H1 (cell line): Measurements from ENCODE around the gene CDH16. TPM values are rescaled to one million over a fixed set of nuclear protein-coding genes. Genes with fewer than 3 reads are reported as not detected.
A peak's percentile ranks its signal among the peaks of the same experiment; 100 is the strongest.

Experiments used
- CTCF ChIA-PET: fragments of 300-600 bp; sonication (Branson Sonifier 250); formaldehyde crosslinking; loops from one replicate; lab custom pipeline; 2021; ENCODE audit not compliant: partially characterized antibody; lab: Charles Lee
- POLR2A ChIA-PET: fragments of 300-600 bp; sonication (Branson Sonifier 250); formaldehyde crosslinking; loops from one replicate; lab custom pipeline; 2021; ENCODE audit warnings: inconsistent platforms; ENCODE audit not compliant: partially characterized antibody; lab: Charles Lee
- DNase-seq, 2 experiments: peaks; one replicate each; pipeline versions ENCODE4 v3.0.0 to v3.0.0-alpha.2; 2010 to 2022; ENCODE audit warnings: low spot score in 2 of 2, low read depth in 1 of 2, mixed read lengths in 1 of 2
- FAIRE-seq: peaks from 2 replicates; lab custom pipeline; 2011; peaks lifted over from hg19 to GRCh38; lab: Jason Lieb, UNC
- H2AFZ ChIP-seq: 2 replicates; pipeline ENCODE4 v1.8.1; 2012; ENCODE audit warnings: low read length, inconsistent platforms
- H2AK5ac ChIP-seq: 2 replicates; pipeline ENCODE4 v1.6.1; 2013; ENCODE audit warnings: low read depth, low read length
- H2BK120ac ChIP-seq: replicated peaks from 2 replicates; pipeline ENCODE3; 2013; ENCODE audit warnings: low read depth, low read length, inconsistent platforms
- H2BK12ac ChIP-seq: 2 replicates; pipeline ENCODE4 v1.6.1; 2013; ENCODE audit warnings: low read depth, low read length
- H2BK15ac ChIP-seq: 2 replicates; pipeline ENCODE4 v1.6.1; 2013; ENCODE audit warnings: low read length
- H2BK20ac ChIP-seq: 2 replicates; pipeline ENCODE4 v1.6.1; 2013; ENCODE audit warnings: low read length
- H2BK5ac ChIP-seq: 2 replicates; pipeline ENCODE4 v1.6.1; 2013; ENCODE audit warnings: low read depth, low read length
- H3K14ac ChIP-seq: 2 replicates; pipeline ENCODE4 v1.6.1; 2013; ENCODE audit warnings: inconsistent platforms; ENCODE audit not compliant: insufficient read length
- H3K18ac ChIP-seq: 2 replicates; pipeline ENCODE4 v1.6.1; 2013; ENCODE audit warnings: low read length; ENCODE audit errors: extremely low read depth
- H3K23ac ChIP-seq: 2 replicates; pipeline ENCODE4 v1.6.1; 2013; ENCODE audit warnings: inconsistent platforms; ENCODE audit not compliant: insufficient read length
- H3K23me2 ChIP-seq: 2 replicates; pipeline ENCODE4 v1.6.1; 2013; ENCODE audit warnings: low read depth, low read length
- H3K27ac ChIP-seq: 2 replicates; pipeline ENCODE4 v1.6.1; 2011; ENCODE audit warnings: low read depth, low read length, inconsistent platforms
- H3K27me3 ChIP-seq, 4 experiments: replicated peaks in 1 of 4; 1 replicate in 1 of 4; 2 replicates in 3 of 4; pipeline versions ENCODE4 v1.6.1 to v1.8.1; 2011 to 2013; ENCODE audit warnings: low read length in 3 of 4, mild to moderate bottlenecking in 3 of 4, inconsistent platforms in 2 of 4, mixed read lengths in 2 of 4, moderate library complexity in 1 of 4; ENCODE audit not compliant: control insufficient read depth in 3 of 4, insufficient read depth in 3 of 4; ENCODE audit errors: extremely low read depth in 1 of 4
- H3K36me3 ChIP-seq, 4 experiments: 2 replicates each; pipeline versions ENCODE4 v1.6.1 to v1.8.1; 2011 to 2013; ENCODE audit warnings: mild to moderate bottlenecking in 4 of 4, low read length in 3 of 4, moderate library complexity in 2 of 4, control low read depth in 1 of 4, inconsistent platforms in 1 of 4; ENCODE audit not compliant: insufficient read depth in 4 of 4, control insufficient read depth in 2 of 4
- H3K4ac ChIP-seq: replicated peaks from 2 replicates; pipeline ENCODE3; 2013; ENCODE audit warnings: low read length, low read depth, mixed read lengths, inconsistent platforms; ENCODE audit not compliant: insufficient read length
- H3K4me1 ChIP-seq, 4 experiments: replicated peaks in 1 of 4; 1 replicate in 1 of 4; 2 replicates in 3 of 4; pipeline versions ENCODE4 v1.6.1 to v1.8.1; 2011 to 2013; ENCODE audit warnings: low read length in 3 of 4, inconsistent platforms in 2 of 4, mixed read lengths in 1 of 4; ENCODE audit not compliant: insufficient read depth in 4 of 4, control insufficient read depth in 3 of 4
- H3K4me2 ChIP-seq, 2 experiments: 2 replicates each; pipeline versions ENCODE4 v1.6.1 to v1.8.1; 2011 to 2013; ENCODE audit warnings: low read depth in 2 of 2, low read length in 2 of 2, control low read depth in 1 of 2, inconsistent platforms in 1 of 2, mild to moderate bottlenecking in 1 of 2; ENCODE audit not compliant: insufficient read depth in 1 of 2
- H3K4me3 ChIP-seq, 4 experiments: fragments of 200-600, 300-600 bp in 1 of 4; sonication (generic), shearing (Covaris generic), sonication (Bioruptor Twin) in 1 of 4; 2 replicates each; pipeline versions ENCODE4 v1.5.1 to v1.8.1; 2011 to 2016; ENCODE audit warnings: low read length in 4 of 4, low read depth in 3 of 4, control low read depth in 2 of 4, inconsistent platforms in 2 of 4, mild to moderate bottlenecking in 2 of 4, mixed read lengths in 1 of 4, moderate library complexity in 1 of 4; ENCODE audit not compliant: insufficient read depth in 2 of 4; ENCODE audit errors: extremely low read depth in 1 of 4
- H3K56ac ChIP-seq: replicated peaks from 2 replicates; pipeline ENCODE3; 2013; ENCODE audit warnings: low read depth, mild to moderate bottlenecking, mixed read lengths, low read length, inconsistent platforms; ENCODE audit not compliant: insufficient read length
- H3K79me1 ChIP-seq: 2 replicates; pipeline ENCODE4 v1.6.1; 2013; ENCODE audit warnings: low read depth, low read length, control low read depth
- H3K79me2 ChIP-seq, 2 experiments: 2 replicates each; pipeline versions ENCODE4 v1.6.1 to v1.8.1; 2012 to 2013; ENCODE audit warnings: low read length in 2 of 2, mild to moderate bottlenecking in 2 of 2, inconsistent platforms in 1 of 2; ENCODE audit not compliant: insufficient read depth in 2 of 2, control insufficient read depth in 1 of 2
- H3K9ac ChIP-seq, 4 experiments: replicated peaks in 1 of 4; 1 replicate in 1 of 4; 2 replicates in 3 of 4; pipeline versions ENCODE4 v1.6.1 to v1.8.1; 2011 to 2013; ENCODE audit warnings: low read depth in 3 of 4, low read length in 3 of 4, control low read depth in 2 of 4, mild to moderate bottlenecking in 2 of 4, moderate library complexity in 2 of 4, inconsistent platforms in 1 of 4; ENCODE audit errors: extremely low read depth in 1 of 4
- H3K9me3 ChIP-seq, 2 experiments: 2 replicates each; pipeline versions ENCODE4 v1.6.1 to v1.8.1; 2012 to 2013; ENCODE audit warnings: mild to moderate bottlenecking in 2 of 2, moderate library complexity in 2 of 2, control low read depth in 1 of 2, inconsistent platforms in 1 of 2, low read depth in 1 of 2, low read length in 1 of 2, mixed read lengths in 1 of 2; ENCODE audit not compliant: insufficient read depth in 2 of 2
- H4K20me1 ChIP-seq, 2 experiments: replicated peaks in 1 of 2; 2 replicates each; pipeline versions ENCODE3 to v1.8.1; 2011 to 2013; ENCODE audit warnings: inconsistent platforms in 2 of 2, low read length in 2 of 2, mild to moderate bottlenecking in 1 of 2; ENCODE audit not compliant: insufficient read depth in 2 of 2, control insufficient read depth in 1 of 2
- H4K5ac ChIP-seq: 2 replicates; pipeline ENCODE4 v1.6.1; 2013; ENCODE audit warnings: low read length, low read depth, mixed read lengths, inconsistent platforms; ENCODE audit not compliant: insufficient read length
- H4K8ac ChIP-seq: 2 replicates; pipeline ENCODE4 v1.8.0; 2013; ENCODE audit warnings: mild to moderate bottlenecking, moderate library complexity, low read length, inconsistent platforms; ENCODE audit not compliant: insufficient read depth; ENCODE audit errors: extremely low read depth
- H4K91ac ChIP-seq: replicated peaks from 2 replicates; pipeline ENCODE3; 2013; ENCODE audit warnings: low read length, mixed read lengths, inconsistent platforms; ENCODE audit not compliant: insufficient read length
- ATF2 ChIP-seq: IDR thresholded peaks from 2 replicates; pipeline ENCODE4 v1.6.1; 2012; ENCODE audit warnings: low read length, inconsistent platforms
- BRCA1 ChIP-seq: IDR thresholded peaks from 2 replicates; pipeline ENCODE4 v1.6.1; 2012; ENCODE audit warnings: low read depth, low read length, improper control_type of control experiment
- EZH2 ChIP-seq: fragments of 200-600 bp; sonication (generic); IDR thresholded peaks from 2 replicates; pipeline ENCODE4 v1.7.1; 2012; ENCODE audit warnings: low read depth, mild to moderate bottlenecking, moderate library complexity, low read length, inconsistent platforms; ENCODE audit not compliant: severe bottlenecking
- NANOG ChIP-seq: IDR thresholded peaks from 2 replicates; pipeline ENCODE4 v1.6.1; 2011; ENCODE audit warnings: low read length, low read depth, mild to moderate bottlenecking, inconsistent platforms; ENCODE audit not compliant: insufficient read depth, poor library complexity, severe bottlenecking
- PHF8 ChIP-seq: fragments of 200-600 bp; sonication (generic); conservative IDR thresholded peaks from 2 replicates; pipeline ENCODE4 v1.7.1; 2012; ENCODE audit warnings: low read depth, mild to moderate bottlenecking, inconsistent platforms, low read length, moderate library complexity
- POU5F1 ChIP-seq: IDR thresholded peaks from 2 replicates; pipeline ENCODE4 v1.6.1; 2011; ENCODE audit warnings: low read depth, mild to moderate bottlenecking, low read length, moderate library complexity
- RAD21 ChIP-seq, 2 experiments: IDR thresholded peaks in 1 of 2; conservative IDR thresholded peaks in 1 of 2; 2 replicates each; pipeline ENCODE4 v1.6.1; 2011; ENCODE audit warnings: low read depth in 2 of 2, low read length in 2 of 2, improper control_type of control experiment in 1 of 2, inconsistent platforms in 1 of 2, mild to moderate bottlenecking in 1 of 2, moderate library complexity in 1 of 2
- WGBS, 2 experiments: shearing (Covaris generic) in 1 of 2; methylation state at CpG; one replicate each; pipeline versions ENCODE4 v1.1.6 to v1.1.7; 2013 to 2015; ENCODE audit warnings: low lambda C conversion rate in 2 of 2, mixed read lengths in 2 of 2, inconsistent platforms in 1 of 2, low coverage in 1 of 2, missing lambda C conversion rate in 1 of 2; ENCODE audit not compliant: insufficient replicate concordance in 2 of 2, insufficient coverage in 1 of 2, insufficient read length in 1 of 2; ENCODE audit errors: extremely low coverage in 1 of 2, missing lambda C conversion rate in 1 of 2; 5-methylcytosine and 5-hydroxymethylcytosine counted together
- polyA plus RNA-seq, 7 experiments: library from polyadenylated mRNA; depleted of rRNA in 3 of 7; stranded (reverse) in 5 of 7; unstranded in 2 of 7; fragments of >200 nt in 5 of 7; fragments of 200-250 nt in 2 of 7; gene quantifications; 1 replicate in 5 of 7; 2 replicates in 1 of 7; 4 replicates in 1 of 7; pipeline versions ENCODE4 v1.2.1 to v1.2.3, GENCODE V29; 2011 to 2013; ENCODE audit warnings: missing spikeins in 2 of 7, mixed read lengths in 2 of 7
- total RNA-seq: library from RNA; stranded (reverse); fragmentation: NEBNext Ultra II Directional; extraction: Animal tissue kit (Norgen Biotek cat#: 25700); gene quantifications from 2 replicates; pipeline ENCODE4 v1.2.1, GENCODE V29; 2021

Gene CDH16
- total and polyA plus RNA-seq, 2 of the 8 experiments (the other 6 are each of a cell fraction or from before 2014, with no cell fraction given): not detected

- Histone ChIP-seq H3K9ac (no peak overlapping the region), H3K36me3 (peaks cover 4 to 14% (median 9%) of the 10 kb centered on the region in 4 experiments; a peak in 6 of 8 replicates), H2AFZ (no peak overlapping the region), H3K18ac (no peak overlapping the region), H3K27ac (no peak overlapping the region), H2BK5ac (no peak overlapping the region), H3K4me2 (no peak overlapping the region), H4K20me1 (peaks cover 0 to 3% of the 10 kb centered on the region in 2 experiments), H3K14ac (no peak overlapping the region), H3K23me2 (peaks cover 2% of the 10 kb centered on the region; the same call in 1 of the 2 replicates), H2BK12ac (no peak overlapping the region), H3K4me3 (no peak overlapping the region), H3K56ac (no peak overlapping the region), H4K5ac (no peak overlapping the region), H3K4me1 (peaks cover 0 to 5% (median 1%) of the 10 kb centered on the region in 4 experiments; a peak in 2 of 7 replicates), H3K79me1 (no peaks in the 10 kb centered on the region), H4K8ac (no peak overlapping the region)
- CTCF ChIA-PET: interaction anchor here (0.7 to 4.7 kb wide), 10 partner anchors 12 to 55 kb away, joined by 3 to 18 read pairs (median 4); partner anchors contain the start of gene CDH16
- WGBS, 2 experiments: 87% methylated on average over 7 of the region's 7 CpGs; no CpG with 5 or more reads in 1 of the 2 experiments
- POLR2A ChIA-PET: no interaction called here
- TF ChIP-seq NANOG (no peak), ATF2 (no peak), EZH2 (no peak), PHF8 (no peak), POU5F1 (no peak), BRCA1 (no peak), RAD21 (IDR thresholded peaks at IDR 0.05 in 1 of 2, conservative IDR thresholded peaks at IDR 0.05 in 1 of 2; ENCODE audit: low read depth in 2 of 2, low read length in 2 of 2) (no peak)
- TF ChIP-seq, all 59 proteins: peak for 0
- DNase-seq (no peak), FAIRE-seq (no peak)
- no peak overlapping the region for H2BK15ac ChIP-seq
- H2BK20ac ChIP-seq: no peak overlapping the region
- no peak overlapping the region for H2BK120ac ChIP-seq
- H3K4ac ChIP-seq: no peak overlapping the region
- H2AK5ac ChIP-seq: peak overlapping the region; percentile 53; the same call in 1 of the 2 replicates
- no peak overlapping the region for H3K23ac ChIP-seq
- peaks cover 10 to 34% (median 32%) of the 10 kb centered on the region in 4 experiments for H3K27me3 ChIP-seq
- H3K79me2 ChIP-seq: no peaks in the 10 kb centered on the region
- H4K91ac ChIP-seq: no peak overlapping the region
- no peaks in the 10 kb centered on the region for H3K9me3 ChIP-seq
Observed at GRCh38 chr16:66946541-66946940, 27.9 kb upstream of the CDH16 start.
